Stimulated activated CD4-positive, alpha-beta T cell treated with anti-CD3 and anti-CD28 coated beads, Interleukin-12 subunit alpha, Interleukin-12 subunit beta, amount 100 ng/mL, for 4 hours (primary cell): ENCODE results near the gene KATNAL2.

ENCODE experiments used
- DNase-seq: peaks from one replicate; pipeline ENCODE4 v3.0.0-alpha.2; 2020

The KATNAL2 gene

GRCh38 chr18:47120428-47120827 lies 203.0 kb downstream of the KATNAL2 start:
- no peak for DNase-seq

- no peak for DNase-seq
Measured at GRCh38 chr18:47121146-47121545, 203.7 kb downstream of the KATNAL2 start.

- no peak for DNase-seq
Measured at GRCh38 chr18:47141289-47141688, 223.9 kb downstream of the KATNAL2 start.

GRCh38 chr18:47143153-47143552 lies 225.8 kb downstream of the KATNAL2 start:
- no peak for DNase-seq

GRCh38 chr18:47143899-47144485 lies 226.6 kb downstream of the KATNAL2 start:
- DNase-seq: no peak

- no peak for DNase-seq
Measured at GRCh38 chr18:47146206-47146605, 228.8 kb downstream of the KATNAL2 start.

- DNase-seq: no peak
Measured at GRCh38 chr18:47149457-47150028, 232.1 kb downstream of the KATNAL2 start.

GRCh38 chr18:47150029-47150823 lies 232.8 kb downstream of the KATNAL2 start, which contains the start of gene HDHD2:
Gene HDHD2 (minus strand): TSS chr18:47150500. CDS start chr18:47136439, 14,061 bp downstream.
- DNase-seq: peak; percentile 82

- peak; percentile 6 for DNase-seq
Measured at GRCh38 chr18:47150824-47151366, 233.5 kb downstream of the KATNAL2 start.

GRCh38 chr18:47151439-47151838 lies 234.0 kb downstream of the KATNAL2 start:
- DNase-seq: no peak
